Inferior parietal cortex (tissue), 1 donor: ENCODE results near the gene AKT3.
A peak's percentile ranks its signal among the peaks of the same experiment; 100 is the strongest.

Experiments used
- DNase-seq: peaks from one replicate; pipeline ENCODE4 v3.0.0-alpha.2; 2016; ENCODE audit errors: extremely low spot score

Gene AKT3

GRCh38 chr1:243488459-243489157 lies 361.4 kb downstream of the AKT3 start:
- DNase-seq, result no peak

- no peak for DNase-seq
Observed at GRCh38 chr1:243487649-243488227, 362.3 kb downstream of the AKT3 start.

DNA sequence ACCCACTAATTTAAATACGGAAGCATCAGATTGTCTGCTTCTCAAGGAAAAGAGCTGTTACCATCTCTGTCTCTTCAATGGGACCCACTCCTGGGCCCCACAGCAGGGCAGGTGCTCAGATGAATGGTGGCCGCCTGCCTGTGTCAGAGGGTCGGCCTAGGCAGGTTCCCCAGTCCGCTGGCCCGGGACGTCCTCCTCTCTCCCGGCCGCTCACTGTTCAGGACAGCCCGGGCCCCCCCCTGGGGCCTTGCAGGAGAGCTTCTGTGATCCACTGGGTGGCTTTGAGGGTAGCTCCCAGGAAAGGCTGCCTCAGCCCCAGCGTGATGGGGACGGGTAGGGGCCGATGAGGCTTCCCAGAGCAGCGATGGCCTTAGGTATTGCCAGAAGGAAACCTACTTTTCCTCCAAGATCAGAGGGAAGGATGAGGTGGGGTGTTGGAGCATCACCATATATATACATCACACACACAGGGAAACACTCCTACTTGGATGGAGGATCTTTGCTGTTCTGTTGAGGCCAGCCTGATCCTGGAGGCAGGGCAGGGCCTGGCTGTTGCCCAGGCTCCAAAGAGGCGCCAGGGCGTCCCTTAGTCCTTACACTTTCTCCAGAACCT lies 362.9 kb downstream of the AKT3 start:
- no peak for DNase-seq

GRCh38 chr1:243483952-243484351 lies 366.1 kb downstream of the AKT3 start:
- no peak for DNase-seq

GRCh38 chr1:243483071-243483771 lies 366.8 kb downstream of the AKT3 start:
- DNase-seq, result no peak

DNA sequence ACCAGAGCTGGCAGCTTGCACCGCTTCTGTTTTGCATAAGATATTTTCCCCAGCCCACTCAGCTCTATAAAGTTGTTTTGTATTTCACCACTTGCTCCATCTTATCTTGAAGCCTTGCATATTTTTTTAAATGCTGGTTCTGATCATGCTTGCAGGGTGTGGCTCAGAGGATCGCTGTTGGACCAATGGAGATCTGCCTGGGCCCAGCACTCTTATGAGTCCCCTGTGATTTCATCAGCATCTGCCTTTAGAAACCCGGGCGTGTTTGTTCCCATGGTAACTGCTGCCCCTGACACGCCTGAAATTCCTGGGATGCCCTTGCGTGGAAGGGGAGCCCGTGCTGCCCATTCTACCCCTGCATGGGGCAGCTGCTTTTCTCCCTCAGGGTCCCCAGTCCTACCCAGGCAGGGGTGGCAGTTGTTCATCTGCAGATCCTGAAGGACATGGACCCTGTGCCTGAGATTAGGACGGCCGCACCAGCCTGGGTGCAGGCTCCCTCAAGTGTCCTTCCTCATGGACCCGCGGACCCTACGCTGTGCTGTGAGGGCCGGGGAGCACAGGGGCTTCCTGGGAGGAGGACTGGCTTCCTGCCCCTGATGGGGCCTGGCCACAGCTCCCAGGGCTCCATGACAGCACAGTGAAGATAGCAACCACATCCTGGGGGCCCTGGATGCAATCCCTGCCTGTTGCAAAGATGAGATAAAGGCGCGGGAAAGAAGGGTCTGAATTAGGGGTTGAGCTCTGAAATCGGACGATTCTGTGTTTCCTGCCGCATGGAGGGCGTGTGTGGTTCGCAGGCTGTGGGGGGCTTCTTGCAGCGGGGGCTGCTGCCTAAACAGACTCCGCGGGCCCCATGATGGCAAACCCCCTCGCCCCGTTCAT lies 367.7 kb downstream of the AKT3 start:
- no peak for DNase-seq

DNA sequence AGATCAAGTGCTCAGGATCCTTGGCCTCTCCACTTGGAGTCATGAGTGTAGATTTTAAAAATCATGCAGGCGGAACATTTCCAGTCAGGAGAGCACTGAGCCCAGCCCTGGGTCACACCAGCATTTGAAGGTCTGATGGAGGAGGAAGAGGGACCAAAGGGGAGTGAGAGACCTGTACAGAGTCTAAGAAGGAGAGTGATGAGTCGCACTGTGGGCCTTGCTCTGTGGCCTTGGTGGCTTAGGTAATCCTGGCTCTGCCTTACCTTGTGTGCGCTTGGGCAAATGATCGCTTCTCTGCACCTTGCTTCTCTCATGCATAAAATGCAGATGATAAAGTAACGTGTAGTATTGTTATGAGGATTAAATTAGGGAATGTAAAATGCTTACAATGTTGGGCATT lies 368.9 kb downstream of the AKT3 start:
- no peak for DNase-seq

GRCh38 chr1:243477731-243478290 lies 372.2 kb downstream of the AKT3 start:
- DNase-seq, result no peak

DNA sequence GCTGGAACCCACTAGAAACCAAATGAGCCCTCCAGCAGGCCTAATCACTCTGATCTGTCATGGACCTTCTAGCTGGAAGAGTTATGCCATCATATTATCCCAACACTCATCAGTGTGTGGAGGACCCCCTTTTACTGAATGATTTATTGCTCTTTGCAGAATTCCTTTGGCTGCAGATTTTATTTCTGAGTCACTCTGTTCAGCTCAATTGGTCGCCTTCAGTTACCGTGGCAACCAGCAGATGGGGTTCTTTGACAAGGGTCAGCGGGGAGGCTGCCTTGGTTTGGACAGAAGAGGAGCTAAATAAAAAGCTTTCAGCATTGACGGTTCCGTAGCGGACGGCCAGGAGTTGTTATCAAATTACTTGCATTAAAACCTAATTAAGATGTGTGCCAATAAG lies 374.1 kb downstream of the AKT3 start:
- peak; percentile 77 for DNase-seq

GRCh38 chr1:243474906-243475305 lies 375.1 kb downstream of the AKT3 start:
- DNase-seq, result no peak

GRCh38 chr1:243474136-243474881 lies 375.7 kb downstream of the AKT3 start:
- DNase-seq, result no peak

DNA sequence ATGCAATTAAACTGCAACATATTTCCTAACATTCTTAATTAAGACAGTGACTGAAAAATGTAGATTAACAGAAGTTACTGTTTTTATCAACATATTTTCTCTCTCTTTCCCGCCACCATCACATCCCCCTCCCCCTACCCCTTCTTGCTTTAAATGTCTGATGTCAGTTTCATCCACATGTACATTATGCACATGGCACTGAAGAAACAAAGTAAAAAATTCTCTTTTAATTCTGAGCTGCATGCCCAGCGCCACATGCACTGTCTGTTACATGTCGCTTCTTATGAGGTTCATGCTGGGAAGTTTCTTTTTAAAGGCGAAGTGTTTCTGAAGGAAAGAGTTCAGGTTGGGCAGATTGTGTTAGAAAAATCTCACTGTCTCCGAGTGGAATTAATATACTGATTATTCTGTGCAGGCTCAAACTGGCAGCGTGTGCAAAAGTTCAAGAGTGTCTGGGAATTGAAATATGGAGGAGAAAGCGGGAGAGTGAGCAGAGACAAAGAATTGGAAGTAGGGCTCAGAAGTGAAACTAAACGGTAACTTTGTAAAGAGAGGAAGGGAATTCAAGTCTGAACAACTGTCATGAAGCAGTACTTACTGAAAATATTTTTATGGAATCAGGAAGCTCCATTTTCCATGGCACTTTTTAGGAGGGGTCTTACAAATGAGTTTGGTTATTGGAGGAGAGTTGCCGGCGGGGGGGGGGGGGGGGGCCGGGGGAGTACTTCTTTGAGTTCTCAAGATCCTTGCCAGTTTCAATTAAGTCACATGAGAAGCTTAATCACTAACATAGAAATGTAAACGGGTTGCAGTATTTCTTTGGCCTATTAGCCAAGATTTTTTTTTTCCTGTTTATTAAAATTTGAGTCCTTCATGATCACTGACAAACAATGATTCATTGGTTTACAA lies 376.6 kb downstream of the AKT3 start:
- DNase-seq, result no peak

DNA sequence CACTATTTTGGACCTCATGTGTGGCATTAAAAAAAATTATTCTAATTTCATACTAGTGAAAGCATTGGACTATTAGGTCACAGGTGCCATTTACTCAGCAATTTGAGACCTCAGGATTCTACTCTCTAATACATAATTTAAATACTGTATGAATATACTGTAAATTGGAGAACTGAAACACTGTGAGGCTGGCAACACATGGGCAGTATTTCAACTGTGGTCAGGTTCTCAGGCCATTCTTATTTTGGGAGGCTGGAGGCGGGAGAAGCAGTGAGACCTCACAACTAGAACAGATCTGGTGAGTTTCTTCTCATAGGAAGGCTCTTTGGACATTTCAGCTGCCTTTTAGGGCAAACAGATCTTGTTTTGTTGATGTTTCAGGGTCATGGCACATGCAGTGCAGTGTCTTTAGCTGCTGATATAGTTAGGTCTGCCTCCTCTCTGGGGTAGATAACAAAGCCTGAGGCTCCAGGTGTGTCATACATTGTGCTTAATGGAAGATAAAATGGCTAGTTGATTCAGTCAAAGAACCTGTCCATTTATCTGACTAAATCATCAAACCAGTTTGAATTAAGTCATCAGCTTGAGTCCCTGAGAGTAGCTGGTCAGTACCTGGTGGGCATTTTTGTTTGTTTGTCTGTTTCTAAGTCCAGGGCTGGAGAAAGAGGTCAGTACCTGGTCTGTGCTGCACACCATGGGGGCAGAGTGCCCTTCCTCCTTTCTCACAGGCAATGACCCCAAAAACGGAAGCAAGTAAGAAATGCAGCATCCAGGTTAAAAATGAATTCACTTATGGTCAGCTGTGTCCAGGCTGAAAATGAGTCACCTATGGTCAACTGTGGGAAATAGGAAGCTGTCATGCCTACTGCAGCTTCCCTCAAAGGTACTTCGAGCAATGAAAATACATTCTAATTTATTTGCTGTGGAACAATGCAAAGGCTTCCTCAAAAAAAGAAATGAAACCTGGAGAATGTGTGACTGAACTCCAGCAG lies 378.0 kb downstream of the AKT3 start:
- no peak for DNase-seq

GRCh38 chr1:243471026-243471685 lies 378.9 kb downstream of the AKT3 start:
- DNase-seq, result peak; percentile 65

GRCh38 chr1:243470502-243470901 lies 379.5 kb downstream of the AKT3 start:
- no peak for DNase-seq

DNA sequence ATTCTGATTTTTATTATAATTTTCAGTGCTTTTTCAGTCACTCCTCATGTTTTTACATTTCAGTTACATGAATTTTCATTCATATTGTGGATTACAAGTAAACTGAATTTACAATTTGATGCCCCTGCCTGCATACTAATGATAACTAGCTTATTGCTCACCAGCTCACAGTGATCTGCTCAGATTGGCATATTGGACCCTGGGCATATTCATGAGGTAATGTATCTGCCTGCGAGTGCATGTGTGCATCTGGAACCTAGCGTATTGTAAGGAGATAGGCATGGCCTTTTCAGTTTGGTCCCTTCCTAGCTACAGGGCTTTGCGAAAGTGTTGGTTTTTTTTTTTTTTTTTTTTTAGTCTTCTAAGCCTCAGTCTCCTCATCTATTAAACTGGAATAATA lies 380.5 kb downstream of the AKT3 start:
- no peak for DNase-seq

DNA sequence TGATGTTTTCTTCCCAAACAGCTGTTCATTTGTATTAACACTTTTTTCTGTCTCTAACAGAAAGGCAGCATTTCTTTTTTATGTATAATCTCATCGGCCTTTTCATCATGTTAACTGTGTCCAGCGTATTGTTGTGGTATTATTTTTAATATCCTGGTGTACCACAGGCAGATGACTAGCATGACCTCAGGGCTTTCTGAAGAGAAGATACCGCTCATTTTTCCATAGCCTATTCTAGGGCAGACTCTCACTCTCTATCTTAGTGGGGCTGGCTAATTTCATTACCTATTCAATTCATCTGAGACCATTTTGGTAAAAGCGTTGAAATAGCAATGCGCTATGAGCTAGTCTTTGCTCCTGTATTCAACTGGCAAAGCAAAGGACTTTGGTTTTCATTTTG lies 384.3 kb downstream of the AKT3 start:
- DNase-seq, result no peak

- no peak for DNase-seq
Observed at GRCh38 chr1:243465081-243465480, 385.0 kb downstream of the AKT3 start.
